NK-92 treated with Interleukin-12 subunit alpha and Interleukin-12 subunit beta, amount 100 ng/mL, for 24 hours (cell line): Measurements from ENCODE around the gene ACOT6.
"Not testable (repeated sequence)": the region's sequence is repeated elsewhere in the genome, so short reads cannot be mapped to it uniquely, and the experiment has no call there.

Source experiments
- DNase-seq: peaks from one replicate; lab custom pipeline; 2025; lab: John Stamatoyannopoulos, UW

ACOT6 gene, protein sequence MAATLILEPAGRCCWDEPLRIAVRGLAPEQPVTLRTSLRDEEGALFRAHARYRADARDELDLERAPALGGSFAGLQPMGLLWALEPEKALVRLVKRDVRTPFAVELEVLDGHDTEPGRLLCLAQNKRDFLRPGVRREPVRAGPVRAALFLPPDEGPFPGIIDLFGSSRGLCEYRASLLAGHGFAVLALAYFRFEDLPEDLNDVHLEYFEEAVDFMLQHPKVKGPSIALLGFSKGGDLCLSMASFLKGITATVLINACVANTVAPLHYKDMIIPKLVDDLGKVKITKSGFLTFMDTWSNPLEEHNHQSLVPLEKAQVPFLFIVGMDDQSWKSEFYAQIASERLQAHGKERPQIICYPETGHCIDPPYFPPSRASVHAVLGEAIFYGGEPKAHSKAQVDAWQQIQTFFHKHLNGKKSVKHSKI

DNA sequence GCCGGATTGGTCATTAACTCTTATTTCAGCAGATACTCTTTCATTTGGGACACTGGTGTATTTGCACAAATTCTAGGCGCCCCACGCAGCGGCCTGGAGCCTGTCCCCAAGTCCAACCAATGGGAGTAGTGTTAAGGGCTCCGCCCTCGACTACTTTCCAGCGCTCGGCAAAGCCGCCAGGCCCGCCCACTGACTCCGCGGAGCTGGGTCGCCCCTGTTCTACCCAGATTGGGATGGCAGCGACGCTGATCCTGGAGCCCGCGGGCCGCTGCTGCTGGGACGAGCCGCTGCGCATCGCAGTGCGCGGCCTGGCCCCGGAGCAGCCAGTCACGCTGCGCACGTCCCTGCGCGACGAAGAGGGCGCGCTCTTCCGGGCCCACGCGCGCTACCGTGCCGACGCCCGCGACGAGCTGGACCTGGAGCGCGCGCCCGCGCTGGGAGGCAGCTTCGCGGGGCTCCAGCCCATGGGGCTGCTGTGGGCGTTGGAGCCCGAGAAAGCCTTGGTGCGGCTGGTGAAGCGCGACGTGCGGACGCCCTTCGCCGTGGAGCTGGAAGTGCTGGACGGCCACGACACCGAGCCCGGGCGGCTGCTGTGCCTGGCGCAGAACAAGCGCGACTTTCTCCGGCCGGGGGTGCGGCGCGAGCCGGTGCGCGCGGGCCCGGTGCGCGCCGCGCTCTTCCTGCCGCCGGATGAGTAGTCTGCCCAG is at the start of gene ACOT6:
TSS of gene ACOT6 (plus strand) at position 179 of the 707 bp plus-strand sequence. CDS start at position 234, 55 bp downstream.
- no peak for DNase-seq

DNA sequence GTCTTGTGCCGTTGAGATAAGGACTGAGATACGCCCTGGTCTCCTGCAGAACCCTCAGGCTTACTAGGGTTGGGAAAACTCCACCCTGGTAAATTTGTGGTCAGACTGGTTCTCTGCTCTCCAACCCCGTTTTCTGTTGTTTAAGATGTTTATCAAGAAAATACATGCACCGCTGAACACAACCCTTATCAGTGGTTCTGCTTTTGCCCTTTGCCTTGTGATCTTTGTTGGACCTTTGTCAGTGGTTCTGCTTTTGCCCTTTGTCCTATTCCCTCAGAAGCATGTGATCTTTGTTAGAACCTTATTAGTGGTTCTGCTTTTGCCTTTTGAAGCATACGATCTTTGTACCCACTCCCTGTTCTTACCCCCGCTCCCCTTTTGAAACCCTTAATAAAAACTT is 49.6 kb upstream of the ACOT6 start:
- DNase-seq: not testable (repeated sequence)

DNA sequence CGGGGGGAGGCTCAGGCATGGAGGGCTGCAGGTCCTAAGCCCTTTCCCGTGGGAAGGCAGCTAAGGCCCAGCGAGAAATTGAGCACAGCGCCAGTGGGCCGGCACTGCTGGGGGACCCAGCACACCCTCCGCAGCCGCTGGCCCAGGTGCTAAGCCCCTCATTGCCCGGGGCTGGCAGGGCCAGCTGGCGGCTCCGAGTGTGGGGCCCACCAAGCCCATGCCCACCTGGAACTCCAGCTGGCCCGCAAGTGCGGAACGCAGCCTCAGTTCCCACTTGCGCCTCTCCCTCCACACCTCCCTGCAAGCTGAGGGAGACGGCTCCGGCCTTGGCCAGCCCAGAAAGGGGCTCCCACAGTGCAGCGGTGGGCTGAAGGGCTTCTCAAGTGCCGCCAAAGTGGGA is 45.9 kb upstream of the ACOT6 start:
- not testable (repeated sequence) for DNase-seq

DNA sequence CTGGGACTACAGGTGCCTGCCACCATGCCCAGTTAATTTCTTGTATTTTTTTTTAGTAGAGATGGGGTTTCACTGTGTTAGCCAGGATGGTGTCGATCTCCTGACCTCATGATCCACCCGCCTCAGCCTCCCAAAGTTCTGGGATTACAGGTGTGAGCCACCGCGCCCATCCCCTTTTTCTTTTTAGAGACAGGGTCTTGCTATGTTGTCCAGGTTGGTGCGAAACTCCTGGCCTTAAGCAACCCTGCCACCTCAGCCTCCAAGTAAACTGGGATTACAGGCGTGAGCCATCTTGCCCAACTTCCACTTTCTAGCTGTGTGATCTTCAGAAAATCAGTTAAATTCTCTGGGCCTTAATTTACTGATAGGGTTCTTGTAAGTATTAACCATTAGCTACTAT is 45.4 kb upstream of the ACOT6 start:
- DNase-seq: not testable (repeated sequence)

DNA sequence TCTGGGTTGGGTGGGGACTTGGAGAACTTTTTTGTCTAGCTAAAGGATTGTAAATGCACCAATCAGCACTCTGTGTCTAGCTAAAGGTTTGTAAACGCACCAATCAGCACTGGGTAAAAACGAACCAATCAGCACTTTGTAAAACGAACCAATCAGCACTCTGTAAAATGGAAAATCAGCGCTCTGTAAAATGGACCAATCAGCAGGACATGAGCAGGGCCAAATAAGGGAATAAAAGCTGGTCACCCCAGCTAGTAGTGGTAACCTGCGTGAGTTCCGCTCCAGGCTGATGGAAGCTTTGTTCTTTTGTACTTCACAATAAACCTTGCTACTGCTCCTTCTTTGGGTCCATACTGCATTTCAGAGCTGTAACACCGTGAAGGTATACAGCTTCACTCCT is 45.0 kb upstream of the ACOT6 start:
- DNase-seq: no peak

DNA sequence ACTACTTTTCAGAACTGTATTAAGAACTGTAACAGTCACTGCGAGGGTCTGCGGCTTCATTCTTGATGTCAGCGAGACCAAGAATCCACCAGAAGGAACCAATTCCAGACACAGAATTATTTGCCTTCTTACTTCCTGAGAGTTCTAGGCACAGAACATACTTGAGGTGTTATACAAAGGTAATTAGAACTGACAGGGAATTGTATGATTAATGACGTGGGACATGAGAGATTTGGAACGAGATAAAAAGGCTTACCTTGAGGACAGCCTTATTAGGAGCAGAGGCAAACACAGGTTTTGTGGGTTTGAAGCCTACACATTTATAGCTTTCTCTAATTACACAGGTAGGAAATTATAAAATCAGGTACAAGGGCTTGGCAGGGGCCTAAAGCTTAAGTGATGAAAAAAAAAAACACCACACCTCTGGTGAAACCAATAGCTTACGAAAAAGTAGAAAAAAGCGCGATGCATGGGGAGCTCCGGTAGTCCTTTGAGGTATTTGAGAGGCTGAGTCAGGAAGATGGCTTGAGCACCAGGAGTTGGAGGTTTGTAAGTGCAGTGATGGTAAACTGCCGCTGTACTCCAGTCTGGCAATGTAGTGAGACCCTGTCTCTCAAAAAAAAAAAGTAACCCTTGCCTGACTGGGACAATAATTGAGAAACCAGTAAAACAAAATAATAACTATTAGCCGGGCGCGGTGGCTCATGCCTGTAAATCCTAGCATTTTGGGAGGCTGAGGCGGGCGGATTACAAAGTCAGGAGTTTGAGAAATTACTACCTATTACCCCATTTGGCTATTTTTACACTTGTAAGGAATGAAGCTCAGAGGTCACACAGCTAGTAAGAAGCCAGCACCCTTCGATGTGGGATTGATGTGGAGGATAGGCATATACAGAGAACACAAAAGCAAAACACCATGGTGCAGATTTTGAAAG is 44.1 kb upstream of the ACOT6 start:
- no peak for DNase-seq

DNA sequence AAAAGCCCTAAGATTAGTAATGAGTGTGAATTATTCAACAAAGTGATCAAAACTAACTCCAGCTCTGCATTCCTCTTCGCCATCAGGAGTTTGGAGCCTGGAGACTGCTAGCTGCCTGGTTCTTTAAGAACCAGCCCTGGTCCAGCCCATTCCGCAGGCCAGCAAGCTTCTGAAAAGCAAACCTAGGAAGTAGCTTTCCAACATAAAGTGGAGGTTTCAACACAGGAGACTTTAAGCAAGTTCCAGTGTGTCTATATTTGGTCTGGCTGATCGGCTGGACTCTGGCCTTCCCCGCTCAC is 43.5 kb upstream of the ACOT6 start:
- DNase-seq: not testable (repeated sequence)

DNA sequence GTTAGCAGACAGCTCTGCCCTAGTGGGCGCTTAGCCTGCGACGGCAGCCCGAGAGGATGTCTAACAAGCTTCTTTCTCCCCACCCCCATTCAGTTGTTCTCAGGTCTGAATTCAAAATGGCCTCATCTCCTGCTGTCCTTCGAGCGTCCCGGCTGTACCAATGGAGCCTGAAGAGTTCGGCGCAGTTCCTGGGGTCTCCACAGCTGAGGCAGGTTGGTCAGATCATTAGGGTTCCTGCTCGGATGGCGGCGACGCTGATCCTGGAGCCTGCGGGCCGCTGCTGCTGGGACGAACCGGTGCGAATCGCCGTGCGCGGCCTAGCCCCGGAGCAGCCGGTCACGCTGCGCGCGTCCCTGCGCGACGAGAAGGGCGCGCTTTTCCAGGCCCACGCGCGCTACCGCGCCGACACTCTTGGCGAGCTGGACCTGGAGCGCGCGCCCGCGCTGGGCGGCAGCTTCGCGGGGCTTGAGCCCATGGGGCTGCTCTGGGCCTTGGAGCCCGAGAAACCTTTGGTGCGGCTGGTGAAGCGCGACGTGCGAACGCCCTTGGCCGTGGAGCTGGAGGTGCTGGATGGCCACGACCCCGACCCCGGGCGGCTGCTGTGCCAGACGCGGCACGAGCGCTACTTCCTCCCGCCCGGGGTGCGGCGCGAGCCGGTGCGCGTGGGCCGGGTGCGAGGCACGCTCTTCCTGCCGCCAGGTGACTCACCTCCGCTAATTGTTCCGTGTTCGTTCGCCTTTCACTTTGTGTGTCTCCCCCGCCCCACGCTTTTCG is 42.9 kb upstream of the ACOT6 start, which contains the start of gene ACOT2:
TSS of gene ACOT2 (plus strand) at position 29 of the 774 bp plus-strand sequence. CDS start at position 57, 28 bp downstream.
- peak; percentile 75 for DNase-seq

DNA sequence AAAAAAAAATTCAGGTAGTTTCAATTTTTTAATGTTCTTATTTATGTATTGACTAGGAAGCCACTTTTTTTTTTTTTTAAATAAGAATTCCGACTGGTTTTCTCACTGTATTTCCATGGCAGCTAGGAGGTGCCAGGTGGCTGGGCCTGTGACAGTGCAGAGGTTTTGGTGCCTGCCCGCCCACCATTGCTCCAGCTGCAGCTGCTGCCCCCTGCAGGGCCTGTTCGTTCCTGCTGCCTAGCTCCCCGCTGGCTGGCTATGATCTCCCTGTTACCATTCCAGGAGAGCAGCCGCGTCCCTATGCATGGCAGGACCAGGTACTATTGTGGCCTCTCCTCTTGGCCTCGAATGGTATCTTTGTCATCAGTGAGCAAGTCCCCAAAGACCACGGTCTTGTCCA is 41.4 kb upstream of the ACOT6 start:
- peak; percentile 43 for DNase-seq

DNA sequence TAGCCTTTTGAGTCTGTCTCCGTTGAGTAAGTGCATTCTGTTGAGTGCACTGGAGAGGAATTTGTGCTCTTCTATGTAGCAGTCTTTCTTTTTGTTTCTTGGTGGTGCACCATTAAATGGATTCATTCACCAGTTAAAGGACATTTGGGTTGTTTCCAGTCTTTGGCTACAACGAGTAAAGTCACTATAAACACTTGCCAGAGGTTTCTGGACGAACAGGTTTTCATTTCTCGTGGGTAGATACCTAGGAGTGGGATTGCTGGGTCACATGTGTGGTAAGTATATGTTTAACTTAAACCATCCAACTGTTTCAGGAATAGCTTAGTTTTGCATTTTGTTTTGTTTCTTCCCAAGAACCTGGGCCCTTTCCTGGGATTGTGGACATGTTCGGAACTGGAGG is 39.3 kb upstream of the ACOT6 start:
- DNase-seq: not testable (repeated sequence)

DNA sequence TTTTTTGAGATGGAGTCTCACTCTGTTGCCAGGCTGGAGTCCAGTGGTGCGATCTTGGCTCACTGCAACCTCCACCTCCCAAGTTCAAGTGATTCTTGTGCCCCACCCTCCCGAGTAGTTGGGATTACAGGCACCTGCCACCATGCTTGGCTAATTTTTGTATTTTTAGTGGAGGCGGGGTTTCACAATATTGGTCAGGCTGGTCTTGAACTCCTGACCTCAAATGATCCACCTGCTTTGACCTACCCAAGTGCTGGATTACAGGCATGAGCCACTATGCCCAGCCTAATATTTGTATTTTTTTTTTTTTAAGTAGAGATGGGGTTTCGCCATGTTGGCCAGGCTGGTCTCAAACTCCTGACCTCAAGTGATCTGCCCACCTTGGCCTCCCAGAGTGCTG is 38.6 kb upstream of the ACOT6 start:
- DNase-seq: not testable (repeated sequence)

DNA sequence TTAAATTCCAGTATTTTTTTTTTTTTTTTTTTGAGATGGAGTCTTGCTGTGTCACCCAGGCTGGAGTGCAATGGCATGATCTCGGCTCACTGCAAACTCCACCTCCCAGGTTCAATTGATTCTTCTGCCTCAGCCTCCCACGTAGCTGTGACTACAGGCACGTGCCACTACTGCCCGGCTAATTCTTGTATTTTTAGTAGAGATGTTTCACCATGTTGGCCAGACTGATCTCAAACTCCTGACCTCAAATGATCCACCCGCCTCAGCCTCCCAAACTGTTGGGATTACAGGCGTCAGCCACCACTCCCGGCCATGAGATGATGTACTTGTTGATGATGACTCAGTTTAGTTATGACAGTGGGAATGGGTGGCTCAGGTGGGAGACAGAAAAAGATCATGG is 38.1 kb upstream of the ACOT6 start:
- DNase-seq: not testable (repeated sequence)

DNA sequence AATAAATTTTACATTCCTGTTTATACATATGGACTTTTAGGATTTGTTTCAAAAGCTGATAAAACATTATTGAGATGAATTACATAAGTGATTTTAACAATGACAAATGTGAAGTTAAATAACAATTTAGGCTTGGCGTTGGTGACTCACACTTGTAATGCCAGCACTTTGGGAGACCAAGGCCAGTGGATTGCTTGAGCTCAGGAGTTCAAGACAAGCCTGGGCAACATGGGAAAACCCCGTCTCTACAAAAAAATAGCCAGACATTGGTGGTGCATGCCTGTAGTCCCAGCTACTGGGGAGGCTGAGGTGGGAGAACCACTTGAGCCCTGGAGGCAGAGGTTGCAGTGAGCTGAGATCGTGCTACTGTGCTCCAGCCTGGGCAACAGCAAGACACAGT is 35.9 kb upstream of the ACOT6 start:
- no peak for DNase-seq

DNA sequence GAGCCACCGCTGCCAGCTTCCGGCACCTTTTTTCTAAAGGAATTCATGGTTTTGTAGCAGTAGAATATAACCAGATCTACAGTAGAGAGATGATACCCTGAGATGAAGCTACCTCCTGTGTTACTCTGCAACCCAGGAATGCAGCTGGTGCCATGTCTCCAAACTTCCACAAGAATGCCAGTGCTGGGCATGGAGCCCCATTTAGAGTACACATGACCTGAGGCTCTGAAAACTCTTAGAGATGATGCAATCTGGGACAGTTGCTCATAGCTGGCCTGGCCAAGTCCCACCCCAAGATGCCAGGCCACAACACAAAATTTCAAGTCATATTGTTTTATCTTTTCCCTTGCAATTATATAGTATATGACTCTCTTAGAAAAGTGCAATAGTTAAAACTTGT is 35.1 kb upstream of the ACOT6 start:
- DNase-seq: not testable (repeated sequence)

DNA sequence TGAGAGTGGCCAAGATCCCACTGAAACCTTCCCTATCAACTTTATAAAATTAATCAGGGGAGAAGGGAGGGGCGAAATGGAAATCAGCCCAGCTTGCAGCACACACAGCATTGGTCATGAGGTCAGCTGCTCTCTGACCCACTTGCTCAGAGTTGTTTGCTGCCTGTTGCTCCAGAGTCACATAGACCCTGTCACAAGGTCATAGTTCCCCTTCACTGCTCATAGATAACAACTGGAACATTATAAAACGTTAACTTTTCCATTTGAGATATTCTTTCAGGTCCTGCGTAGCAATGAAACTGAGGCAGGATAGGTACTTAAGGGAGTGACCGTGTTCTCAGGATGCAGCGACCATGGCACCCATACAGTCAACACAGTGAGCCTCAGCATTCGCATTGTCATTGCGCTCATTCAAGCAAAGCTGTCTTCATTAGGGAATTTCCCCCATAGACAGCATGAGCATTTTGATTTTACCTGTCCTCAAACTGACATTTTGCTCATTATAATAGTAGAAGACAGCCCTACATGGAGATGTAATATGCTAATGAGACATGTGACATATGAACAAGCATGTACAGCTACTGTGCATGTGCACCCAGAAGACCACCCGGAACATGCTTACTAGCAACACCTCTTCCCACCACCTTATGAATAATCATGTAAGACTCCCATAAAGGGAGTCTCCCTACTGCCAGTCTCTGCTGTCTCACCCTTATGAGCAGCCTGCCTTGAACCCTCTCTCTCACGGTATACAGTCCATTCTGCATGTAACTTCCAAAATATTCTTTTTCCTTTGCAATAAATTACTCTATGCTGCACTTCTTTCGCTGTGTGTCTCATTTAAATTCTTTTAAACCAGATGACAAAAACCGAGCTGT is 30.0 kb upstream of the ACOT6 start:
- not testable (repeated sequence) for DNase-seq

DNA sequence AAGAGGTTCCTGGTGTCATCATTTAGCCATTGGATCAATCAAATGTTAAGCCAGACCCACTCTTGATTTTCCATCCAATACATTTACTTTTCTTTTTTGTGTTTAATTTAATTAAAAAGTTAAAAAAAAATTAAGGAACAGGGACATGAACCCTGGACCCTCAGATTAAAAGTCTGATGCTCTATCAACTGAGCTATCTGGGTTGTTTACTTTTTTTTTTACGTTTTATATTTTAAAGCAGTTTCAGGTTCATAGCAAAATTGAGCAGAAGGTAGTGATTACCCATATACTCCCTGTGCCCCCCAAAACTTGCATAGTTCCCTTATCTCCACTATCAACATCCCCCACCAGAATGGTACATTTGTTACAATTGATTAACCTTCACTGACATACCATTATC is 23.6 kb upstream of the ACOT6 start:
- no peak for DNase-seq

DNA sequence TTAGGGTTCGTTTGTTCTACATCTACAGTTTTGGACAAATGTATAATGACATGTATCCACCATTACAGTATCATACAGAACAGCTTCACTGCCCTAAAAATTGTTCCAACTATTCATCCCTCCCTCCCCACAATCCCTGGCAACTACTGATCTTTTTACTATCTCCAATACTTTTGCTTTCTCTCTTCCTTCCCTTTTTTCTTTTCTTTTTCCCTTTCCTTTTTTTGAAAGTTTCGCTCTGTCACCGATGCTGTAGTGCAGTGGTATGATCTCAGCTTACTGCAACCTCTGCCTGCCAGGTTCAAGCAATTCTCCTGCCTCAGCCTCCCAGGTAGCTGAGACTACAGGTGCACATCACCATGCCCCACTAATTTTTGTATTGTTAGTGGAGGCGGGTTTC is 23.2 kb upstream of the ACOT6 start:
- DNase-seq: no peak

DNA sequence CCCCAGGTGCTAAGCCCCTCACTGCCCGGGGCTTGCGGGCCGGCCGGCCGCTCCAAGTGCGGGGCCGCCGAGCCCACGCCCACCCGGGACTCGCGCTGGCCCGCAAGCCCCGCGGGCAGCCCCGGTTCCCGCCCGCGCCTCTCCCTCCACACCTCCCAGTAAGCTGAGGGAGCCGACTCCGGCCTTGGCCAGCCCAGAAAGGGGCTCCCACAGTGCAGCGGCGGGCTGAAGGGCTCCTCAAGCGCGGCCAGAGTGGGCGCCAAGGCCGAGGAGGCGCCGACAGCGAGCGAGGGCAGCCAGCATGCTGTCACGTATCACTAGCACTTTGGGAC is 21.7 kb upstream of the ACOT6 start:
- not testable (repeated sequence) for DNase-seq

DNA sequence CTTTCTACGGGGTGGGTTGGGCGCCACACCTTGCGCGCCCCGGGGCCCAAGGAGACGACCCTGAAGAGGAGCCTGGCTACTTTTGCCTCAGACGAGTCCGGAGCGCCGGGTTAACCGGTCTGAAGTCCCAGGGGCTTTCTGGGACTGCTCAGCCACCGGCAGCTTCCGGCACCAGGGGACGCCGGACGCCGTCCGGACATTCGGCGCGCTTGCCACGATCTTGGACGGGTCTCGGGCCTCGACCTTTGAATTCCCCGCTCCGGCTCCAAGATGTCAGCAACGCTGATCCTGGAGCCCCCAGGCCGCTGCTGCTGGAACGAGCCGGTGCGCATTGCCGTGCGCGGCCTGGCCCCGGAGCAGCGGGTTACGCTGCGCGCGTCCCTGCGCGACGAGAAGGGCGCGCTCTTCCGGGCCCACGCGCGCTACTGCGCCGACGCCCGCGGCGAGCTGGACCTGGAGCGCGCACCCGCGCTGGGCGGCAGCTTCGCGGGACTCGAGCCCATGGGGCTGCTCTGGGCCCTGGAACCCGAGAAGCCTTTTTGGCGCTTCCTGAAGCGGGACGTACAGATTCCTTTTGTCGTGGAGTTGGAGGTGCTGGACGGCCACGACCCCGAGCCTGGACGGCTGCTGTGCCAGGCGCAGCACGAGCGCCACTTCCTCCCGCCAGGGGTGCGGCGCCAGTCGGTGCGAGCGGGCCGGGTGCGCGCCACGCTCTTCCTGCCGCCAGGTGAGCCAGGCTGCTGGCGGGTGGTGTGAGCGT is 20.4 kb upstream of the ACOT6 start, which contains the start of gene ACOT4:
TSS of gene ACOT4 (plus strand) at position 184 of the 760 bp plus-strand sequence. CDS start at position 271, 87 bp downstream.
- no peak for DNase-seq

DNA sequence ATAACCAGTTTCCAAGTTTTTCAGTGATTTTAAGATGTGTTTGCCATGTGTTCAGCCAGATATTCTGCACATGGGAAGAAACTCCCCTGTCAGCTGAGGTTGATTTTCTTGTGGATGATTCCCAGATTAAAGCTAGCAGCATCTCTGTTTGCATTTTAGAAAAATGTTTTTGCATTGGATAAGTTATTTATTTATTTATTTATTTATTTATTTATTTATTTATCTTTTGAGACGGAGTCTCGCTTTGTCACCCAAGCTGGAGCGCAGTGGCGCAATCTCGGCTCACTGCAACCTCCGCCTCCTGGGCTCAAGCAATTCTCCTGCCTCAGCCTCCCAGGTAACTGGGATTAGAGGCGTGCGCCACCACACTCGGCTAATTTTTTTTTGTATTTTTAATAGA is 17.8 kb upstream of the ACOT6 start:
- no peak for DNase-seq
